DMS79 (cell line): ENCODE measurements around the gene KRTAP10-12.
A peak's percentile ranks its signal among the peaks of the same experiment; 100 is the strongest.

Experiments
- DNase-seq: peaks from one replicate; lab custom pipeline; 2025; lab: John Stamatoyannopoulos, UW

The KRTAP10-12 gene

DNA sequence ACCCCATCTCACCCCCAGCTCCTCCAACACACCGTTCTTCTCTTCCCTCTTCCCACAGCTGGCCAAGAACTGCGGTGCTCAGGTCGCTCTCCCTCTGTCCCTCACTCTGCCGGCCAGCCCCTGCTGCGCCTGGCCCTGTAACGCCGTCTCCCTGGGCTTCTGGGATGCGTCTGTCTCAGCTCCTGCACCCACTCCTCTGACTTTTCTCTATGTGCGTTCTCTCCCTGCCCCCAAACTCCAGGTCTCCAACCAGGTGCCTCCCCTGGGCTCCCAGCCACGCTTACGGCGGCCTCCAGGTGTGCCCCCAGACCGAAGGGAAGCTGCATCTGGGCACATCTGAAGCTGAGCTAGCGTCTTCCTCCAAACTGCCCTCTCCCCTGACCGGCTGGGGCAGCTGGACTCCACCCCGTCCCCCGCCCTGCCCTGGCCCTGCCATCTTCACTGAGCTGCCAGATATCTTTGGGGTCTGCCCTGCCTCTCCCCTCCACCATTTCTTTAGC lies 2.6 kb downstream of the KRTAP10-12 start:
- DNase-seq, result no peak

DNA sequence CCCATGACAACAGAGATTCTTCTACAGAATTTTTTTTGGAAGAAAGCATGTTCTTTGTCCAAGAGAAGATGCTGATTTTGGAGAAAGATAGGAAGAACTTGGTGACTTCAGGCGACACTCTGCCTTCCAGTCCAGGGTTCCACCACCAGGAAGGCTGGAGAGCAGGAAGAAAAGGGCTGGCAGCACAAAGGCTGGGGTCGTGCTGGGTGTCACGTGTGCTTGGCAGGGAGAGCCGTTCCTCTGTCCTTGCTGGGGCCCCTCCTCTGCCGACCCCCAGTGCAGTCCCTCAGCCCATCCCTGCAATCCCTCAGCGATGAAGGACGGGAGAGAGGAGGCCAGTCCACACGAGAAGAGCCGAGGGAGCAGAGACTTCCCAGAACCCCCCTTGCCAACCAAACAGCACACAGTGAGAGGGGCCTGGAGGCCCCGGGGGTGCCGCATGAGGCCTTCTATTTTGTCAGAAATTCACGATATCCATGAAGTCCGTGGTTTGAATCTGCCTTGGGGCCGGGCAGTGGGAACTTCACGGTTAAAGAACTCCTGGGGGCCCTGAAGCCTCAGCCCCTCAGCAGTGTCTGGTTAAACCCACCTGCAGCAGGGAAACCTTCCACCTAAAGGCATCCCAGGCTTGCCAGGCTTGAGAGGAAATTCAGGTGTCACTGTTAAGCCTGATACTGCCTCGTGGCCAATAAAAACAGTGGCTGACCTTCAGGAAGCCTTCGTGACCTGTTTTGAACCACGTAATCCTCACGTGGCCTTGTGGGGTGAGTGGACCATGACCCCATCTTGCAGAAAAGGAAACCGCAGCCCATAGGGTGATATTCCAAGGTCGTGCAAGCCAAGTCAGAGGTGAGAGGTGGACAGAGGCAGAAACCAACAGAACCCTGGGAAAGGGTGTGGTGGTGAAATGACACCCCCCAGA lies 3.4 kb downstream of the KRTAP10-12 start:
- DNase-seq, result no peak

DNA sequence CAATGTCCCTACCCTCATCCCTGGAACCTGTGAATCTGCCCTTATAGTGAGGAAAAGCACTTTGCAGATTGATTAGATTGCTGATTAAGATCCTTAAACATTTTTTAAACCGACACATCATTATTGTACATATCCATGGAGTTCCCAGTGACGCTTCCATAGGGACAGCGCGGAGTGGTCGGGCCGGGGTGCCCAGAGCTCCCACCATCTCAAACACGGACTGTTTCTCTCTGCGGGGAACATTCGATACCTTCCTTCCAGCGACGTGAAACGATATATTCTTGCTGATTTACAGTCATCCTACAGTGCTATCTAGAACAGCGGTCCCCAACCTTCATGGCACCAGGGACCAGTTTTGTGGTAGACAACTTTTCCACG lies 4.0 kb downstream of the KRTAP10-12 start:
- DNase-seq, result no peak

DNA sequence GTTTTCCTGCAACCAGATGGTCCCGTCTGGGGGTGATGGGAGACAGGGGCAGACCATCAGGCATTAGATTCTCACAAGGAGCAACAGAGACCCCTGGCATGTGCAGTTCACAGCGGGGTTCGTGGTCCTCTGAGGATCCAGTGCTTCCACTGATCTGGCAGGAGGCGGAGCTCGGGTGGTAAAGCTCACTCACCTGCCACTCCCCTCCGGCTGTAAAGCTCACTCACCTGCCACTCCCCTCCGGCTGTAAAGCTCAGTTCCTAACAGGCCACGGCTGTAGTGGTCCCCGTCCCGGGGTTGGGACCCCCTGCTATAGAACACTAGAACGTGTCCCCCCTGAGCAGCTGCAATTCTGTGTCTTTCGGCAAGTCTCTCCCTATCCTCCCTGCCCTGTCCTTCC lies 4.6 kb downstream of the KRTAP10-12 start:
- no peak for DNase-seq

DNA sequence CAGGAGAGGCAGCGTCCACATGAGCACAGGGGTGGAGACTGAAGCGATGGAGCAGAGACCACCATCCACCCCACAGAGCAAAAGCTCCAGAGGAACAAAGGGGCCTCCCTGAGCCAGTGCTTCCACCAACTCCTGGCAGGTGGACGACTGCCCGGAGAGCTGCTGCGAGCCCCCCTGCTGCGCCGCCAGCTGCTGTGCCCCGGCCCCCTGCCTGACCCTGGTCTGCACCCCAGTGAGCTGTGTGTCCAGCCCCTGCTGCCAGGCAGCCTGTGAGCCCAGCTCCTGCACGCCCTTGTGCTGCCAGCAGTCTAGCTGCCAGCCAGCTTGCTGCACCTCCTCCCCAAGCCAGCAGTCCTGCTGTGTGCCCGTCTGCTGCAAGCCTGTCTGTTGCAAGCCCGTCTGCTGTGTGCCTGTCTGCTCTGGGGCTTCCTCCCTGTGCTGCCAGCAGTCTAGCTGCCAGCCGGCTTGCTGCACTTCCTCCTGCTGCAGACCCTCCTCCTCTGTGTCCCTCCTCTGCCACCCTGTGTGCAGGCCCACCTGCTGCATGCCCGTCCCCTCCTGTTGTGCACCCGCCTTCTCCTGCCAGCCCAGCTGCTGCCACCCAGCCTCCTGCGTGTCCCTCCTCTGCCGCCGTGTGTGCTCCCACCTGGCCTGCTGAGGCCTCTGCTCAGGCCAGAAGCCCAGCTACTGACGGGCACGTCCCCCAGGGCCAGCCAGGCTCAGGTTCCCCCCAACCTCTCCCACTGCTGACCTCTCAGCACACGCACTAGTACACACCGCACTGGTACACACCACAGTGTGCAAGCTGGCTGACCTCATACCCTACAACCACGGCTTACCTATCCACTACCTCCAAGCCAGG lies 5.4 kb downstream of the KRTAP10-12 start:
- no peak for DNase-seq

DNA sequence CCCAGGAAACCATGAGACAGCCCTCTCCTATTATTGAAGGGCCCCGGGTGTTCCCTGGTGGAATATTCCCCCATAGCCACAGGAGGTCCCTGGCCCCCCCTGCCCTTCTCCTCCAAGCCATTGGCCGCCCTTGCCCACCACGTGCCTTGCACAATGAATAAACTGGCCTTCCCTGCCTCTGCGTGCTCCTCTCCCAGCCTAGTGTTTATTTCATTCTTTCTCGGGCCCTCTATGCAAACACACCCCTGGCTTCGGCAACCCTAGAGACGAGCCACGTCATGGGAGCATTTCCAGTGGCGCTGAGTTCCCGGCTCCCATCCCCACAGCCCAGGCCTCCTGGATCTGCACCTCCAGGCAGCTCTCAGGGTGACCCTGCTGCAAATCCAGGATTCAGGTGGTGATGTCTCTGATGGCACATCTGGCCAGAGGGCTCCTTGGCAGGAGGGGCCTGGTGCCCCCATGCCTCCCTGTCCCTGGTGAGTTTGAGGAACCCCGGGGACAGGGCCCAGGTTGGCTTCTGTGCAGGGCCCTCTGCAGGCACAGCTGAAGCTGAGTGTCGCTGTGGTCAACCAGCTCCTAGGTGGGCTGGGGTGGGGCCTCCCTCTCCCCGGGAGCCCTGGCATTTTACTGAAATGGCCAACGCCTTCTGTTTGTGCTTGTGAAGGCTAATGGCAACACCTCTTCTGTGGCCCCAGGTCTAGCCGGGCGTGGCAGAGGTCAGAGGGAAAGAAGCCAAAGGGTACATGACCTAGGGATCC lies 6.2 kb downstream of the KRTAP10-12 start:
- DNase-seq, result no peak

DNA sequence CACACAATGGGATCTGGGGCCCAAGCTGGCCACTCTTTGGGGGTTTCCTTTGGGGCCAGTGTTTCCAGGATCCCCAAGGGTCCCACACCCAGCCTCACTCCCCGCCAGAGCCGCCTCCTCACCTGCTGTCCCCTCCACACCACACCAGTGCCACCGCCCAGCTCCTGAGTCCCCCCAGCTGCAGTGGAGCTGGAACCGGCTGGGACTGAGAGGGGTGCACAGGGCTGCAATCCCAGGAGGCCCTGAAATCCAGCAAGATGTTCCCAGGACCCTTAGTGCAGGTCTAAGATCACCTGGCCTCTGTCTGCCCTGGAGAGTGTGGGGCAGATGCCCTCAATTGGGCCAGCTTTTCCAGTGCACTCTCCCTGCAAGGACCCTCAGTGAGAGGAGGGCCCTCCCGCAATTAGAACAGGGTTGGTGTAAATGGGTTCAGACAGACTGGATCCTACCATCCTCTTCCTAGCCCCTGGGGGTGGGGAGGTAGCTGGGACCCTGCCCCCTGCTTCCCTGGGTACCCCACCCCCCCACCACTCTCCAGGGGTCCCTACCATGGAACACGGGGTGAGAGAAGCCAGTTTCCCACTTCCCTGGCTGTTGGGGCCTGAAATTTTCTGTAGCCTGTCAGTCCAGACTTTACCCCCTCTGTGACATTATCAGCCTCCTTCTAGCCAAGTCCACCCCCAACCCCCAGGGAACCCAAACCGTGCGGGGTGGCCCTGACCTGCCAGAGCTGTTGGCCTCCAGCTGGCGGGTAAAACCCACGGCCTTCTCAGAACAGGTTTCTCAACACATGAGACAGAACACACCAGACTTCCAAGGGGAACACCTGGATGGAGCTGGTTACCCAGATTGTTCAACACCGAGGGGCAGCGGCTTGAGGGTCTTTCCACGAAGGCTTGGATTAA lies 7.0 kb downstream of the KRTAP10-12 start:
- DNase-seq, result no peak

DNA sequence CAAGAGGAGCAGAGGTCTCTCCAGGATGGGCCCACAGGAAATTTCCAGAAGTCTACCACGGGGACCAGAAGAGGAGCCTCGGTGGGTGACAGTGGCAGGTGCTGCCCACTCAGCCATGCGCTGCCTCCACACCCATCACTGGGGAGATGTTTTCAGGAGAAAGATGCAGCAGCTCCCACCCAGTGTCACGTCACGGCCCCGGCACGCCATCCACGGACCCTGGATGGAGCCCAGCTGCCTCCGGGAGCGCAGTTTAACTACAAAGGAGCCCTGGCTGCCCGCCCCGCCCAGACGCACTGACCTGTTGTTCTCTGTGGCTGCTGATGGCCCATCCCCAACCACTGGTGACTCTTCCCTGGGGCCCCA lies 7.6 kb downstream of the KRTAP10-12 start:
- no peak for DNase-seq

DNA sequence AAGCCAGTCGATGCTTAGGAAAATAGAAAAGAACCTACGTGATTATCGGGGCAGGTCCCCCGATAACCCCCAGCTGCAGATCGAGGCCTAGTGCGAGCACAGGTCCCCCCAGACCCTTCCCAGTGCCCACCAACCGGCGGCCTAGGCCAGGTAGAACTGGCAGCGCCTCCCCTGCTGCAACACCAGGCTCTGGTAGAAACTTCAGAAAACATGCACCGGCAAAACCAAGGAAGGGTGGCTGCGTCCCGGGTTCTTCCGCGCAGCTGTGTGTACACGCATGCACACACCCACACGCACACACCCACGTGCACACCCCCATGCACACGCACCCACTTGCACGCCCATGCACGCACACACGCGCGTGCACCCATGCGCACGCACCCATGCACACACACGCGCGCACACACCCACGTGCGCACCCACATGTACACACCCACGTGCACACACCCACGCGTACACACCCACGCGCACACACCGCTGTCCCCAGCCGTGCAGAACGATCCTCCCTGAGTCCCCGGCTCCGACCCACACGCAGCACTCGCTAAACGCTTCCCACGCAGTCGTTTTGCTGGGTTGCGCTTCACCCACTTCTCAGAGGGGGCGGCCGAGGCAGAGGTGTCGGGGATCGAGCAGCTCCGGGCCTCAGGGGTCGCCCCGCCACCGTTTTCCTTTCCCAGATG lies 9.2 kb downstream of the KRTAP10-12 start:
- DNase-seq, result no peak

DNA sequence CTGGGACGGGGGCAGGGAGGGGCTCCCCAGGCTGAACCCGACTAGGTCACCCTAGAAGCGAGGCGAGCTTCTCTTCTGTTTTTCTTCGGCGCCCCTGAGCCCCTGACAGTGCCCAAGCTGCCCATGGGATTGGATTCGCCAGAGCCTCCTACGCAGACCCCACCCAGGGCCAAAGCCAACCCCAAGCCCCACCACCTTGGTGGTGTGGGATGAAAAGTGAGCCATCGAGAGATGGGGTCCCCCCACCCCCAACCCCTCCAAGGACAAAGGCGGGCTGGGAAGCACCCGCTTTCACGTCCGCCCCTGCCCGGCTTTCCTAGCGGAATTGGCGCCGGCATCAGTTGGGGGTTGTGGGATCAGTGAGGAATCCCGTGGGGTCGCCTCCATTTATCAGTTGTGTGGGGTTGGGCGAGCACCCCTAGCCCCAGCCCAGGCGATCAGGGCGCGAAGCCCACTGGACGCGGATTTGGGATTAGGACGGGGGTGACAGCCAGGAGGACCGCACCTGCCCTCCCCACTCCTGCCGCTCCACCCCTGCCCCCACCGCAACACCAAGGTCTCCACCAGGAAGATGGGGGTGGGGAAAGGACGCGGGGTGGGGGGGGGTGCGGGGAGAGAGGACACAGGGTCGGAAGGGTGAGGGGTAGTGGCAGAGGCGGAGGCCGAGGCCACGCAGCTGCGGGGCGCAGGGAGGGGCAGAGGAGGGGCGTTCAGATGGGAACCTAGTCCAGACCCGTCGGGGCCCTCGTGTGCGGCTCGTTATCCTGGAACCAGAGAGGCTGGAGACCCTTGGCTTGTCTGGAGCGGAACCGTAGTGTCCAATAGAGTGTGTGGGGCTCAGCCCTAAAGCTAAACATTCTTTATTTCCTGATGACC lies 10.0 kb downstream of the KRTAP10-12 start:
- DNase-seq, result no peak

DNA sequence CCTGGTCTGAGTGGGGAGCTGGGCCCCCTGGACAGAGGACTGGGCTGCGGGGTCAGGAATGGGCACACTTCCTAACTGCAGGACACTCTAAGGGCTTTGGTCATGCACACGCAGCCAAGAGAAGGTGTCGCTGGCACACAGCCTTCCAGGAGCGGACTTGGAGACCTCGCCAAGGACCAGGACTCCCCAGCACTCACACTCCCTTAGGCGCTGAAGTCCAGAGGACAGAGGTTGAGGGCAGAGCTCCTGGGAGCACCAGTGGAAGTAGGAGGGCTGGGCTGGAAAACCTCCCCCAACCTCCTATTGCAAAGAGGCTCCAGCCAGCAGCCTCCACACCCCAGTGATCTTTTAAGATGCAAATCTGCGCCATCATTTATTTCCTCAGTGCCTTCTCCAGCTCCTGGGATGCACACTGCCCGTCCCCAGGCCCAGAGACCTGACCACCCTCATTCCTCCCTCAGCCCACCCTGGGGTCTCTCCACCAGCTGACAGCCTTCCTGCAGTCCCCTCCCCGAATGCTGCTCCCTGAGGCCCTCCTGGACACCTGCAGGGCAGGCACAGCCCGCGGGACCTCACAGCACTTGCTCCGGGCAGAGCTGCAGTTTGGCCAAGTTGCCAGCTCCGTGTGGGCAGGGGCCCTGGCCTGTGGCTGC lies 11.4 kb downstream of the KRTAP10-12 start:
- peak; percentile 37 for DNase-seq

DNA sequence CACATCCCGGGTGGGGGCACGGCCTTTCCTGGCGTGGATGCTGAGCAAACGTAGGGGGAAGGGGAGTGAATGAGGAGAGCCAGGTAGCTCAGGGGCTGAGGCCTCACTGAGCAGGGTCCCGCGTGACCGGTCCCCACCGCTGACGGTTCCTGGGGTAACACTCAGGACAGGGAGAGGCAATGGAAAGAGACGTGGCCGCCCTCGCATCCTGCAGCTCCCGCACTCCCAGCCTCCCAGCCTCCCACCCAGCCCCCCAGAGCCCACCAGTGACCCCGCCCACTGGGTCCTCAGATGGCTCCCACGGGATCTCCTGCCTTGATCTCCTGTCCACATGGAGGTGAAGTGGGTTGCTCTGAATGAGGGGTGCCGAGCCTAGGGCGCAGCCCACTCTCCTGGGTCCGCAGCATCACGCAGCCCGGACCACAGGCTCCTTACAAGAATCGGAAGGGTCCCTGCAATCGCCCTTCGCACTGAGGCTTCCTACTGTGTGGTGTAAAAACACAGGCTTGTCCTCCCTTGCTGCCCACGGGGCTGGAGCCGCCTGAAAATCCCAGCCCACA lies 12.0 kb downstream of the KRTAP10-12 start:
- no peak for DNase-seq

DNA sequence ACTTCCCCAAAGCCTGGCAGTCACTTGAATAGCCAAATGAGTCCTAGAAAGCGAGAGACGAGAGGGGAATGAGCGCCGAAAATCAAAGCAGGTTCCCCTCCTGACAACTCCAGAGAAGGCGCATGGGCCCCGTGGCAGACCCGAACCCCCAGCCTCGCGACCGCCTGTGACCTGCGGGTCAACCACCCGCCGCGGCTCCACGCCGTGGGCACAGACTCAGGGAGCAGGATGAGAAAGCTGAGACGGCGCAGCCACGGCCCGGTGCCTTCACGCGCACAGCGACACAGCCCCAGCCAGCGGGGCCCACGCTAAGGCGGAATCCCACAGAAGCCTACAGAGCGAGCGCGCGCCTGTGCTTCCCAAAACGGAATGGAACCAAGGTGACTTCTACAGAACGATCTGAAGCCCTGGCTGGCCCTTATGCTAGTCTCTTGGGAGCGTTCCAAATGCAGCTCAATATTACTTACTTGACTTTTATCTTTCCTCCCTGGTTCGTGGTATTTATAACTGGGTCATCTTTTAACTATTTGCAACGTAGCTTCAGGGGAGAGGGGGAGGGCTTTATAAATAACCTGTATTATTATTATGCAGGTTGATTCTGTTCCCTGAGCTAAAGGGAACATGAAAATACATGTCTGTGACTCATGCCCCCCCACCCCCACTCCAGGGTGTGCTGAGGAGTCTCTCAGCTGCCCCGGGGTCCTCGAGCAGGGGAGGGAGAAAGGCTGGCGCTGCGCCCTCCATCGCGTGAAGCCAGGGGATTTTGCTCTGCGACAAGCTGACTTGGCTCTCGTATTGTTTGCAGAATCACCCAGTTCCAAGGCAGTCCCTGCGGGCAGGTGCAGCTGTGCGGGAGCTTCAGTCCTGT lies 12.7 kb downstream of the KRTAP10-12 start:
- DNase-seq, result peak; percentile 65

DNA sequence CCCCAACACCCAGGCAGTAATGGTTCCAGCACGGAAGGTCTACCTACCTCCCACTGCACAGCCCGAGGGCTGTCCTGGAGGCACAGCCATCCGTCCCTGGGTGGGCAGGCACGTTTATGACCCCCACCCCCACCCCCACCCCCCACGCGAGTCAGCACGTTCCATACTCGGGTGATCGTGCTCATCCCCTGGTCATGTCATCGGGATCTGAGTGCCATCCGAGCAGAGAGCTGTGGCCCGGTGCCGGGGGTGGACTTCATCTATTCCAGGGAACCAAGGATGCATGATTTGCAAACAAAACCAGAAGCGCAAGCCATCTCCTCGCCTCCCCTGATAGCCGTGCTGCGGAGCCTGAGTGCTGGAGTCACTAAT lies 13.3 kb downstream of the KRTAP10-12 start:
- DNase-seq, result no peak

DNA sequence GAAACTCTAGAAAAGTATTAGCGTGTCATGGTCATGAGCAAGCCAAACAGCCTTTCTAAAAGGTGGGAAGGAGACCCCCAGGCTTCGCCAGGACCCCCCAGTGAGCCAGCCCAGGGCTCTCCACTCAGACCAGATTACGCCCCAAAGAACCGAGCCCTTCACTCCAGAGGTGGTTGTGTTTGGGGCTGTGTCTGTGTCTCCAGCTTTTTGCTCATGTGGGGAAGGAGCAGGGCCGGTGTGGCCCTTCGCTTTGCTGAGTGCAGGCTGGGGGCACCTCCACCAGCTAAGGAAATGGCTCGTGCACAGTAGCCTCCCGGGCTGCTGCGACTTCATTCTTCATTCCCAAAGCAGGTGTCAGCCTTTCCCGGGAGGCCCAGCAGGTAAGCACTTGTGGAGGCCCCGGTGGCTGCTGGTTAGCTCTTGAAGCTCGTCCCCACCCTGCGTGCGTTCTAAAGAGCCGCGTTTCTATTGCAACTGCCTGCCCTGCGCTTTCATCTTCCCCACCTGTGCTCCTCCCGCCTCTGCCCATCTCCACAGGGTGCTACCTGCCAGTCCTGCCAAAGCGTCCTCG lies 13.9 kb downstream of the KRTAP10-12 start:
- DNase-seq, result peak; percentile 92

DNA sequence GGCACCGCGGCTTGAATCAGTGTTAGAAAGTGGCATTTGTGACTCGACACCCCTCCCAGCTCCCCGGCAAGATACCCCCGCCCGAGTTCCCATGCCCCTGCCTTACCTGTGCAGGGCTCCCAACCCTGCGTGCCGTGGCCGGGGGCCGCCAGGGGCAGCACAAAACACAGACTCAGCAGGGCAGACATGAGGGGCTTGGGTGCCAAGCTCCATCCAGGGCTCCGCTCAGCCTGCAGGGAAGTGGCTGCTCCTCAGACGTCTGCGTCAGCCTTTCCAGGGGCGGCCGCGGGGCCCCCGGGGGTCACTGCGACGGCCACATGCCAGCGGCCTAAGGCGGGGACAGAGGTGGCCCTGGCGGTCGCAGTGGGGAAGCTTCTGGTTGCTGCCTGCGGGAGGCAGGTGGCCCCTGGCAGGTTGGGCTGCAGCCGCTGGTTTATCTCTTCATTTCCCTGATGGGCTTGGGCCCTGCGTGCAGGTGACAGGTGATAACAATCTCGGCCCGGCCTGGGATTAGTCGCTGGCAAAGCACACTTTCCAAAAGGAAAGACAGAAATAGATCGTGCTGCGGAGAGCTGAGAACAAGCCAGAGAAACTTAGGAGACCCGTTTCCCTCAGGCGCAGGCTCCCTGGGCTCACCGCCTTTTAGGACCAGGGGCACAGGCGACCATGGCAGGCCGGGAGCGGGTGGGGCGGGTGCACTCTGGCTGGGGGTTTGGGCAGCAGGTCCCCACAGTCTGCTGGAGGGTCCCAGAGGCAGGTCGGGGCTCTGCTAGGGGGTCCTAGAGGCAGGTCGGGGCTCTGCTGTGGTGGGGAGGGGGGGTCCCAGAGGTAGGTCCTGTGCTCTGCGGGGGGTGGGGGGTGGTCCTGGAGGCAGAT lies 14.6 kb downstream of the KRTAP10-12 start, which contains the start of gene TSPEAR:
Gene TSPEAR (minus strand): TSS at position 246 of the 876 bp plus-strand sequence. CDS start 58 bp downstream, at position 188.
- peak; percentile 81 for DNase-seq
